Measurements from ENCODE around the gene SLC38A6. TPM values are rescaled to one million over a fixed set of nuclear protein-coding genes. Genes with fewer than 3 reads are reported as not detected.

The SLC38A6 gene
- total RNA-seq = 10 to 100 TPM; 16.1 to 47.7 (median 32.4) TPM

DNA sequence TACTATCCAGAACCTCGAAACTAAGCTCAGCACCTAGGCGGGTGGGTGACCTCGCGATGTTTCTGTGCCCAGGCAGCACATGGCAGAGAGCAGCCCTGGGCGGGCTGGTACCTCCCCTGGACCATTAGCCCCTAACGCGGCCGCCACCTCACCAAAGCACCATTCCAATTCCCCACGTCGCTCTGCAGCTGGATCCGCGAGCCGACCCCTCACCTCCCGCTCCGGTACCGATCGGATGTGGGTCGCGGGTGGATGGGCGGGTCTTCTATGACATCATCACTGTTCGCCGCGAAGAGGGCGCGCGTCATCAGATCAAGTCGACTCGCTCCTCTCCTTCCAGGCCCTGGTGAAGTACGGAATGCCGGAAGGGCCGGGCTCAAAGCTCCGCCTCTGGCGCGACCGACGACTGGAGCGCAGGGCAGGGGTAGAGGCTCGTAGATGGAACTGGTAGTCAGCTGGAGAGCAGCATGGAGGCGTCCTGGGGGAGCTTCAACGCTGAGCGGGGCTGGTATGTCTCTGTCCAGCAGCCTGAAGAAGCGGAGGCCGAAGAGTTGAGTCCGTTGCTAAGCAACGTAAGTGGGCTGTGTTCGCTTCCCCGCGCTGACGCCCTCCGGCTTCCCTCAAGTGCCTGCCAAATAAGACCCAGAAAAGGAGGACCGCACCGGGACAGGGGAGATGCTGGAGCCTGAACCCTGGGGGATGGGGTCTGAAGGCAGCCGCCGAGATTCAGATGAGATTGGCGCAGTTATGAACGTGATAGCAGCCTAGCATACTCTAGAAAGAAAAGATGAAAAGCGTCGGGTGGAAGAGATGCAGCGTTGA is at the start of gene SLC38A6, which contains the start of gene TRMT5:
Gene SLC38A6 (plus strand): TSS at position 435 of the 822 bp plus-strand sequence. CDS start 33 bp downstream, at position 468.
Gene TRMT5 (minus strand): TSS at position 269 of the 822 bp plus-strand sequence. CDS start 106 bp downstream, at position 163.
- WGBS, 2 donors = 0 to 1% methylated on average over 30 to 31 of the region's 59 CpGs
- Histone ChIP-seq H3K4me1 (peaks cover 9 to 14% of the 10 kb centered on the region in 2 donors), H3K4me3 (replicated peaks in 1 of 3) (peak within 1 kb of the TSS; percentile 68 to 84 (median 69)), H3K27me3 (no peaks in the 10 kb centered on the region), H3K9me3 (no peaks in the 10 kb centered on the region), H3K27ac (peak within 1 kb of the TSS; percentile 29 to 75 (median 73)), H3K36me3 (peaks cover 0 to 5% of the 10 kb centered on the region in 2 donors)
- intact Hi-C loops (cut with DNase I) = no loop called here
- peak; percentile 92 to 94 for DNase-seq
- peak in 1 of 2 donors; percentile 56 for TF ChIP-seq POLR2A (IDR thresholded peaks at IDR 0.05)
- TF ChIP-seq, protein P1, sequence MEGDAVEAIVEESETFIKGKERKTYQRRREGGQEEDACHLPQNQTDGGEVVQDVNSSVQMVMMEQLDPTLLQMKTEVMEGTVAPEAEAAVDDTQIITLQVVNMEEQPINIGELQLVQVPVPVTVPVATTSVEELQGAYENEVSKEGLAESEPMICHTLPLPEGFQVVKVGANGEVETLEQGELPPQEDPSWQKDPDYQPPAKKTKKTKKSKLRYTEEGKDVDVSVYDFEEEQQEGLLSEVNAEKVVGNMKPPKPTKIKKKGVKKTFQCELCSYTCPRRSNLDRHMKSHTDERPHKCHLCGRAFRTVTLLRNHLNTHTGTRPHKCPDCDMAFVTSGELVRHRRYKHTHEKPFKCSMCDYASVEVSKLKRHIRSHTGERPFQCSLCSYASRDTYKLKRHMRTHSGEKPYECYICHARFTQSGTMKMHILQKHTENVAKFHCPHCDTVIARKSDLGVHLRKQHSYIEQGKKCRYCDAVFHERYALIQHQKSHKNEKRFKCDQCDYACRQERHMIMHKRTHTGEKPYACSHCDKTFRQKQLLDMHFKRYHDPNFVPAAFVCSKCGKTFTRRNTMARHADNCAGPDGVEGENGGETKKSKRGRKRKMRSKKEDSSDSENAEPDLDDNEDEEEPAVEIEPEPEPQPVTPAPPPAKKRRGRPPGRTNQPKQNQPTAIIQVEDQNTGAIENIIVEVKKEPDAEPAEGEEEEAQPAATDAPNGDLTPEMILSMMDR (IDR thresholded peaks at IDR 0.05) = no peak

DNA sequence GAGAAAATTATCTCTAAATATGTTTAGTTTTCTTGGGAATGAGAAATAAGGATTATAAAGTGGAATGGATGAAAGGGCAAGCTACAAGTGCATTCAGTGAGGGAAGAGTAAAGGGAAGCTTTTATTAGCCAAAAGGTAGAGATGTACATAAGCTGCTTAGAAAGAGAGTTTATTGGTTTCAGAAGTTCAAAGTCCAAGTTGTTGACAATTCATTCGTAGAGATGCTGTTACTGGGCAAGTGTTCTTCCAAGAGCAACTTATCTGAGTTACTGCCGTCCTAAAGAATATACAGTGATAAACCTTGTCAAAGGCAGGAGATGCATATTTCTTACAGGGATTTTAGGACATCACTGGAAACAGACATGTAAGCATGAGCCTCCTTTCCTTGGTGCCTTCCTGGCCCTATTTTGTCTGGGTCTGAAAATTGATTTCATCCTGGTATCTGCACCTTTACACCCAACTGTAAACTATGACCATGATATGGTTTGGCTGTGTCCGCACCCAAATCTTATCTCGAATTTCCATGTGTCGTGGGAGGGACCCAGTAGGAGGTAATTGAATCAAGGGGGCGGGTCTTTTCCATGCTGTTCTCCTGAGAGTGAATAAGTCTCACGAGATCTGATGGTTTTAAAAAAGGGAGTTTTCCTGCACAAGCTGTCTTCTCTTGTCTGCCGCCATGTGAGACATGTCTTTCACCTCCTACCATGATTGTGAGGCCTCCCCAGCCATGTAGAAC is 47.0 kb upstream of the SLC38A6 start:
- WGBS, 2 donors = 93 to 95% methylated on average over 8 of the region's 8 CpGs
- no peaks in the 10 kb centered on the region for H3K9me3 ChIP-seq
- intact Hi-C loops (cut with DNase I) = no loop called here
- TF ChIP-seq POLR2A (IDR thresholded peaks at IDR 0.05) = no peak
- TF ChIP-seq, protein P1 (IDR thresholded peaks at IDR 0.05) = no peak
- H3K27ac ChIP-seq = no peak overlapping the region
- no peak overlapping the region for H3K4me3 ChIP-seq (replicated peaks in 1 of 3)
- H3K36me3 ChIP-seq = no peaks in the 10 kb centered on the region
- no peaks in the 10 kb centered on the region for H3K4me1 ChIP-seq
- no peak for DNase-seq
- no peaks in the 10 kb centered on the region for H3K27me3 ChIP-seq

DNA sequence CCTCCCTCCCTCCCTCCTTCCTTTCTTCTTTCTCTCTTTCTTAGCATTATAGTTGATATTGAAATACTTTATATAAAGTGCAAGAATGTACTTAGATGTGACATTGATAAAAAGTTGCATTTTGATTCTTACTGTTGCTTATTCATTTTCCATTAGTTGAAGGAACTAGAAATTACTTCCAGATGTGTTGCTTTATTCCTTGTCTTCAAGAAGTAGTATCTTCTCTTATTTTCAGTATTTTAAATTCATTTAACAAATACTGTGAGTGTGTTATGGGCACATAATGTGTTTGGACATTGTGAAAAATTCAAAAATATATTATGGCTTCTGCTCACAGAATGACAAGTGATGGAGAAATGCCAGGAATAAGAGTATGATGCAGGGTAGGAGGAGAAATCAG is 45.7 kb upstream of the SLC38A6 start:
- TF ChIP-seq, protein P1 (IDR thresholded peaks at IDR 0.05) = no peak
- no peak for TF ChIP-seq POLR2A (IDR thresholded peaks at IDR 0.05)
- no peak overlapping the region for H3K27ac ChIP-seq
- no peak for DNase-seq
- H3K9me3 ChIP-seq = no peaks in the 10 kb centered on the region
- no peaks in the 10 kb centered on the region for H3K27me3 ChIP-seq
- no peaks in the 10 kb centered on the region for H3K4me1 ChIP-seq
- H3K4me3 ChIP-seq (replicated peaks in 1 of 3) = no peak overlapping the region
- H3K36me3 ChIP-seq = no peaks in the 10 kb centered on the region
- intact Hi-C loops (cut with DNase I) = no loop called here

DNA sequence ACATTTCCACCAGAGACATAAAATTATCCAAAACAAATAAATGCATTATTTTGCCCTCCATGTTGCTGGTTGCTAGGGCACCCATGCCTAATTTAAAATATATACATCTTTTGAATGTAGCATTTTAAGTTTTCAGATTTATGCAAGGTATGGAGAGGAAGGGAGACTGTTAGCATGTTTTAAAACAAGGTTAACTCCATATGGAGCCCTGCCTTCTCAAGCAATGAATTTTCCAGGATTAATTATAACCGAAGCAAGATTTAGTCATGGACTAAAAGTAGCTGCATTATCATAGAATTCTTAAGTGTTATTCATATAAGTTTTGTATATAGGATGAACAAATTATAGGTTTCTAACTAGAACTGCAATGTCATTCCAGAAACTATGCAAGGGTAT is 37.4 kb upstream of the SLC38A6 start:
- Histone ChIP-seq H3K27ac (no peak overlapping the region), H3K36me3 (no peaks in the 10 kb centered on the region), H3K9me3 (no peaks in the 10 kb centered on the region), H3K4me3 (replicated peaks in 1 of 3) (no peak overlapping the region), H3K4me1 (no peaks in the 10 kb centered on the region), H3K27me3 (no peaks in the 10 kb centered on the region)
- TF ChIP-seq, protein P1 (IDR thresholded peaks at IDR 0.05) = no peak
- TF ChIP-seq POLR2A (IDR thresholded peaks at IDR 0.05) = no peak
- 90 to 96% methylated on average over 1 of the region's 1 CpG for WGBS, 2 donors
- no peak for DNase-seq
- intact Hi-C loops (cut with DNase I) = no loop called here

DNA sequence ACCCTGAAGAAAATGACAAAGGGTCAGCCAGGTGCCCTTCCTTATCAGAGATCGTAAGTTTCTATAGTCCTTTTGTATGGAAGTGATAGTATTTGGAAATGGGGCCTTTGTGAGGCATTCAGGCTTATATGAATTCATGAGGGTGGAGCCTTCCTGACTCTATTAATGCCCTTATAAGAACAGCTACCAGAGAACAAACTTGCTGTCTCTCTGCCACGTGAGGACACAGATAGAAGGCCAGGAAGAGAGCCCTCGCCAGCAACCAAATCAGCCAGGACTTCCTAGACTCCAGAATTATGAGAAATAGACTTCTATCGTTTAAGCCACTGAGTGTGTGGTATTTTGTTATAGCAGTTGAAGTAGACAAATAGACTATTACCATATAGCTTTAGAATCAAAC is 36.8 kb upstream of the SLC38A6 start:
- H3K27ac ChIP-seq = no peak overlapping the region
- H3K27me3 ChIP-seq = no peaks in the 10 kb centered on the region
- H3K4me3 ChIP-seq (replicated peaks in 1 of 3) = no peak overlapping the region
- H3K9me3 ChIP-seq = no peaks in the 10 kb centered on the region
- no peaks in the 10 kb centered on the region for H3K36me3 ChIP-seq
- DNase-seq = no peak
- intact Hi-C loops (cut with DNase I) = no loop called here
- H3K4me1 ChIP-seq = no peaks in the 10 kb centered on the region
- 66 to 68% methylated on average over 4 of the region's 4 CpGs for WGBS, 2 donors
- no peak for TF ChIP-seq POLR2A (IDR thresholded peaks at IDR 0.05)
- TF ChIP-seq, protein P1 (IDR thresholded peaks at IDR 0.05) = no peak
